Stimulated activated CD4-positive, alpha-beta T cell treated with anti-CD3 and anti-CD28 coated beads, TNF-alpha, amount 100 ng/mL, for 48 hours (primary cell): Measurements from ENCODE around the gene RBM45.
"Not testable (repeated sequence)": the region's sequence is repeated elsewhere in the genome, so short reads cannot be mapped to it uniquely, and the experiment has no call there.

Experiments
- DNase-seq, 3 donors: peaks; one replicate each; pipeline ENCODE4 v3.0.0-alpha.2; 2020; ENCODE audit warnings: low read depth in 3 of 3

RBM45 gene, protein sequence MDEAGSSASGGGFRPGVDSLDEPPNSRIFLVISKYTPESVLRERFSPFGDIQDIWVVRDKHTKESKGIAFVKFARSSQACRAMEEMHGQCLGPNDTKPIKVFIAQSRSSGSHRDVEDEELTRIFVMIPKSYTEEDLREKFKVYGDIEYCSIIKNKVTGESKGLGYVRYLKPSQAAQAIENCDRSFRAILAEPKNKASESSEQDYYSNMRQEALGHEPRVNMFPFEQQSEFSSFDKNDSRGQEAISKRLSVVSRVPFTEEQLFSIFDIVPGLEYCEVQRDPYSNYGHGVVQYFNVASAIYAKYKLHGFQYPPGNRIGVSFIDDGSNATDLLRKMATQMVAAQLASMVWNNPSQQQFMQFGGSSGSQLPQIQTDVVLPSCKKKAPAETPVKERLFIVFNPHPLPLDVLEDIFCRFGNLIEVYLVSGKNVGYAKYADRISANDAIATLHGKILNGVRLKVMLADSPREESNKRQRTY

DNA sequence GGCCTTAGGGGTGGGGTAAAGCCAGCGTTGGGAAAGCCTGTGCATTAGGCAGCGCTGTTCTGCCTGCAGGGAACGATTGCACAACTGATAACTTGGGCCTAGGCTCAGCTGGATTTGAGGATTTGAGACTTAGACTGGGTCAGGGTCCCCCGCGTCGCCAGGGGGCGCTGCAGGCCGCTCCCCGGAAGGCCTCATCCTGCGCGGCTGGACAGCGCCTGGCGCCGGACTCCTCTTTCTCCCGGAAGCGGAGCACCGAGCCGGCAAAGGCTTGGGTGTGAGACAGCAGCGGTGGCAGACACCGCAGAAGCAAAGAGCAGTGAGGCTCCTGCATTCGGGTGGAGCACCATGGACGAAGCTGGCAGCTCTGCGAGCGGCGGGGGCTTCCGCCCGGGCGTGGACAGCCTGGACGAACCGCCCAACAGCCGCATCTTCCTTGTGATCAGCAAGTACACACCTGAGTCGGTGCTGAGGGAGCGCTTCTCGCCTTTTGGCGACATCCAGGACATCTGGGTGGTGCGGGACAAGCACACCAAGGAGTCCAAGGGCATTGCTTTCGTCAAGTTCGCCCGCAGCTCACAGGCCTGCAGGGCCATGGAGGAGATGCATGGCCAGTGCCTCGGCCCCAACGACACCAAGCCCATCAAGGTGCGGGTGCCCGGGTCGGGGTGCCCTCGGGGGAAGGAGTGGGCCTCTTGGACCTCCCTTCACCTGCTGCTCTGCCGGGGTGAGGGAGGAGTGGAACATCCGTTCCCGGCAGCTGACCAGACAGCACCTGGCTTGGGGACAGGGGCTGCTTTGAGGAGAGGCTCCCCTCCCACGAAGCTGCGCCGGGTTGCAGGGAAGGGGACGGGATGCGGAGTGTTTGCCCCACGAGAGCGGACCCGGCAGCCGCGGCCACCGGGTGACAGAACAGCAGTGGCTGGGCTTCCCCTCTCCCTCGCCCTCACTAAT is at the start of gene RBM45:
Gene RBM45 (plus strand): TSS at position 236 of the 951 bp plus-strand sequence. CDS start 110 bp downstream, at position 346.
- DNase-seq = peak; percentile 73 to 83 (median 74)

- DNase-seq = no peak
Measured at GRCh38 chr2:178066324-178066723, 45.9 kb upstream of the RBM45 start.

DNA sequence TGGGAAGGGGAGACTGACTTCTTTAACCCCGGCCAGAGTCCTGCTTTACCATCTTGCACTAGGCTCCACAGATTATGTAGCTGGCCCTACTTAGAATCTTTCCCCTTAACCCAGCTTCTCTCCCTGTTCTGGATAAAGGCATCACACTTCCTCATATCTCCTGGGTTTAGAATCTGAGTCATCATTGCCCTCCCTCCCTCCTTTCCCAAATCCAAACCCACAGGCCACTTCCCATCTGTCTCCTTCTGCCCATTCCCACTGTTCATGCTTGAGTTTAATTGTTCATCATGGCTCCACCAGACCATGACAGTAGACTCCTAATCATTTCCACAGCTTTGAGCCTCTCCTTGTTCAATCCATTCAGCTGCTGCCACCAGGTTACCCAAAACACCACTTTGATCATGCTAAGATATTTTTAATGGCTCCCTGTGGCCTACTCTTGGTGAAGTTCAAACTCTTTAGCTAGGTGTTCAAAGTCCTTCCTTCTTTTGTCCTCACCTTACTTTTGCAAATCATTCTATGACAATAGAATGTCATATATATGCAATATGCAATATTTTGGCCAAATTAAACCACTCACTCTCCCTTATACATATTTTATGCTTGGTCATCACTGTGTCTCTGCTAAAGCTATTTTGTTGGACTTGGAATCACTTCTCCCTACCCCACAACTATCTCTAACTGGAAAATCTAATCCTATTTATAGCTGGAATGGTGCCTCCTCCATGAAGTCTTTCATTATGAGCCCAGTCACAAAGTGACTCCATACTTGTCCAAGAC is 45.2 kb upstream of the RBM45 start:
- DNase-seq = no peak

- no peak for DNase-seq
Measured at GRCh38 chr2:178068823-178069454, 43.3 kb upstream of the RBM45 start.

DNA sequence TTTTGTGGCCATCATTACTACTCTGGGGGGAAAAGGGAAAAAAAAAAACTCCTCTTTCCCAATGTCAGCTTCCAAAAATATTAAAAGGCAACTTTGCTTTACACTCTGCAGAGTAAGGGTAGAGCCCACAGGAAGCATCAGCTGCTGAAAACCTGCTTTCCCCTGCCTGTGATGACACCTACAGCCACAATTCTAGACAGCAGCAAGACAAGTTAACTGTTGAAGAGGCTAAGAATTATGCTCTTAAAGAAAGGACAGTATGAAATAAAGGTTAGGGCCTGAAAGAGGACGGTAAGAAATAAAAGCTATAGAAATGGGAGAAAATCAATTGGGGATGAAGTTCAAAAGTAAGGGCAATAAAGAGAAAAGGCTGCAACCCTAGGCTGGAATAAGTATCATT is 42.7 kb upstream of the RBM45 start:
- DNase-seq = no peak

DNA sequence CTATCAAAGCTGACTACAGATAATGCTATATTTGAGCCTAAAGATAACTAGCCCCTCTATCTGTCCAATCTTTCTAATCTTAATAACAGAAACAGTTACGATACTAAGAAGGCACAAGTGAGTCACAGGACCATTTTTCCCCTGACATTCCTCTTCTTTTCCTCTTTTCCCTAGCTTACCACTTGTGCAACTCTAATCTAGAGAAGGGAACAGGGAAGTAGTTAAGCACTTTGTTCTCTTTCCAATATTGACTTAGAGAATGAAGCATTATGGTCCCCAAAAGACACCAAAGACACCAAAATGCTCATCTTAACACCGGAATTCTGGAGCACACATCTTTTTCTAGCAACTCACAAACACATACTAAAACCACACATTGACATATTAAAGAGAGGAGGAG is 41.4 kb upstream of the RBM45 start:
- DNase-seq = no peak

GRCh38 chr2:178072000-178072382 is 40.2 kb upstream of the RBM45 start:
- no peak for DNase-seq

- peak; percentile 15 to 51 (median 35) for DNase-seq
Measured at GRCh38 chr2:178072383-178073301, 39.6 kb upstream of the RBM45 start, which contains the start of gene PDE11A. PDE11A (minus strand) TSS chr2:178072777; CDS start chr2:178072437, 340 bp downstream.

DNA sequence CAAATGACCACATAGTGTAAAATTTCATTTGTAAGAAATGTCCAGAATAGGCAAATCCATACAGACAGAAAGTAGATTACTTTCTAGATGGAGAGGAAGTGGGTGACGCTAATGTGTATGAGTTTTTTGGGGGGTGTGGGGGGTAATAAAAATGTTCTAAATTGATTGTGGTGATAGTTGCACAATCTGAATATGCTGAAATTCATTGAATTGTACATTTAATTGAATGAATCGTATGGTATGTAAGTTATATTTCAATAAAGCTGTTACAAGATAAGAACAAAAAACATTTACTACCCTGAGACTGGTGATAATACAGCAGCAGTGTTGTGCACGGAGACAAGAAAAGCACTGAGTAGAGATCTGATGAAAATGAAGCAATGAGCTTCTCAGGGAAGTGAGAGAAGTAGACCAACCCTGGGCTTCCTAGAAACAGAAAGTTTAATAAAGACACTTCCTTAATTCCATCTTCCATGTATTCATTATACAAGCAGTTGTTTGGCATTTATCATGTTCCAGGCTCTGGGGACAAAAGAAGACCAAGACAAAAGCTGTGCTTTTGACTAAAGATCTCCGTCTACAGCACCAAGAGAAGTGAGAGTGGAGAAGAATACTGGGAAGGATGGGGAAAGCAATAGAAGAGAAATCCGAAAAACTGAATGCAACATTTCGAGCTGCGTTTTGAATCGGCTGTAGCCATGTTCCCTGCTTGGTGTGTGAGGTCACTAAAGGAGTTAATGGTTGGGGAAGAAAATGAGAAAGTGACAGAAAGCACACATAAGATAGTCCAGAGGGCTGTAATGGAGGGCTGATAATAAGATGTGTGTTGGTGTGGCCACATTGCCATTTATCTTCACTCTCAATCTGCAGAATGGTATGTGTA is 37.9 kb upstream of the RBM45 start:
- DNase-seq = no peak

GRCh38 chr2:178075006-178075326 is 37.3 kb upstream of the RBM45 start:
- DNase-seq = no peak

- no peak for DNase-seq
Measured at GRCh38 chr2:178076130-178076529, 36.1 kb upstream of the RBM45 start.

DNA sequence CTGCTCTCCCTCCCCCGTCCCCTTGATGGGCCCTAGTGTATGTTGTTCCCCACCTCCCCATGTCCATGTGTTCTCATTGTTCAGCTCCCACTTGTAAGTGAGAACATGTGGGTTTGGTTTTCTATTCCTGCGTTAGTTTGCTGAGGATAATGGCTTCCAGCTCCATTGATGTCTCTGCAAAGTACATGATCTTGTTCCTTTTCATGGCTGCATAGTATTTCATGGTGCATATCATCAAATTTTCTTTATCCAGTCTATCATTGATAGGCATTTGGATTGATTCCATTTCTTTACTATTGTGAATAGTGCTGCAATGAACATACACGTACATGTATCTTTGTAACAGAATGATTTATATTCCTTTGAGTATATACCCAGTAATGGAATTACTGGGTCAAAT is 33.0 kb upstream of the RBM45 start:
- DNase-seq = not testable (repeated sequence)

- DNase-seq = no peak
Measured at GRCh38 chr2:178082408-178083045, 29.7 kb upstream of the RBM45 start.

DNA sequence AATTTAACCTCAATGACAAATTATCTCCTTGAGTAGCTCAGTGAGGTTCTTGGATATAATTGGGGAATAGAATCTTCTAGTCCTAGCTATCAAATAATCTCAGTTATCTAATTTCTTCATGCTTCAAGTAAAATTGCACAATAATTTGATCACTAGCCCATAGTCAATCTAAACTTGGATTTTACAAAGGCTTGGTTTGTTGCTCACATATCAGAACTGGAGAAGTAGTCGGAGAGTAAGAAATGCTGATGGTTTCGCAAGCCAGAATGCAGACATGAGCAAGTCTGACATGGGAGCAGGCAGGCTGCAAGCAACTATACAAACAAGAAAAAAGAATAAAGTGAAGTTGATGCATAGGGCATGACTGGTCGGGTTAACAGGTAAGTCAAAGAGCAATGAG is 28.0 kb upstream of the RBM45 start:
- DNase-seq = no peak

DNA sequence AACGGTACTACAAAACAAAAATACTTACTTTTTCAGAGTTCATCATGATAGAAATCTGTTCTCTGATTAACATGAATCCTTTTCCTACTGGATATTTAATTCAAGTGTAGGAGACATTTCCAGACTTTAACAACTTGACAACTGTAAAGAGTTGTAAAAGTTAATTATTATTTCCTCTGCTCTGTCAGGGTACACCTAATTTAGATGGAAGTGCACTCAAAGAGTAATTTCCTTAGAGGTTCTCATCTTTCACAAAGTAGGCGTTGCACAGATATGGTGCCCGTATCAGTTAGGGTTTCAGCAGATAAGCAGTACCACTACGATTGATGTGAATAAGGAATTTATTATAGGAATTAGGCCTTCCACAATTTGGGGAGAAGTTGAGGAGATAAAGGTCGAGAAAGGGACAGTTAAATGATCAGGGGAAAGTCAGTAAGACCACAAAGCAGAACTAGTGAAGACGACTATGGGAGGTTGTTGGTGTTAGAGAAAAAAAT is 23.4 kb upstream of the RBM45 start:
- DNase-seq = no peak

GRCh38 chr2:178093471-178093870 is 18.8 kb upstream of the RBM45 start:
- DNase-seq = no peak

- DNase-seq = no peak
Measured at GRCh38 chr2:178101321-178102079, 10.7 kb upstream of the RBM45 start.

- DNase-seq = no peak
Measured at GRCh38 chr2:178105566-178105965, 6.7 kb upstream of the RBM45 start.
